CD4-positive, alpha-beta T cell treated with Interleukin-15 for 1 hour (primary cell): Measurements from ENCODE around the gene SCYGR7.

Source experiments
- DNase-seq: peaks from one replicate; pipeline ENCODE4 v3.0.0-alpha.2; 2020

The SCYGR7 gene

DNA sequence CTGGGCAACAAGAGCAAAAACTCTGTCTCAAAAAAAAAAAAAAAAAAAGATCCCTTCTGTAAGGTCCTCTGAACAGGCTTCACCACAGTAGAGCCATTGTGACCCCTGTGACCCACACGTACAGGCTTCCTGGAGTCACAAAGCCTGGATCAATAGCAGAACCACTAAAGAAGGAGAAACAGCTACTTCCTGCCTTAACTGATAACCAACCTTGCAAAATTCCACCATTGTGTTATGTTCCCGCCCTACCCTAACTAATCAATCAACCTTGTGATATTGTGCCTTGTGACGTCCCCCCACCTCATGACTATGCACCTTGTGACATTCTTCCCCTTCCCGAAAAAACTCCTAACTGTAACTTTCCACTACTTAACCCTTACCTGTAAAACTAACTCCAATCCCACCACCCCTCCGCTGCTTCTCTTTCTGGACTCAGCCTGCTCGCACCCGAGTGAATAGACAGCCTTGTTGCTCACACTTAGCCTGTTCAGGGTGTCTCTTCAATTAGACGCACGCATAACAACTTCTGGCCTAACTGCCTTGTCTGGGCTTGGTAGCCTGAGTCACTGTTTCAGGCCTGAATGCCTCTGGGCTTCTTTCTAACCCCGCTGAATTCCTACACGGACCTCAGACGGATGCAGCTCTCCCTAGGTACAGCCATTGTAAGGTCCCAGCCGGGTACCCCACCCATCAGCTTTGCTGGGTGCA is 31.4 kb downstream of the SCYGR7 start:
- DNase-seq, result no peak

DNA sequence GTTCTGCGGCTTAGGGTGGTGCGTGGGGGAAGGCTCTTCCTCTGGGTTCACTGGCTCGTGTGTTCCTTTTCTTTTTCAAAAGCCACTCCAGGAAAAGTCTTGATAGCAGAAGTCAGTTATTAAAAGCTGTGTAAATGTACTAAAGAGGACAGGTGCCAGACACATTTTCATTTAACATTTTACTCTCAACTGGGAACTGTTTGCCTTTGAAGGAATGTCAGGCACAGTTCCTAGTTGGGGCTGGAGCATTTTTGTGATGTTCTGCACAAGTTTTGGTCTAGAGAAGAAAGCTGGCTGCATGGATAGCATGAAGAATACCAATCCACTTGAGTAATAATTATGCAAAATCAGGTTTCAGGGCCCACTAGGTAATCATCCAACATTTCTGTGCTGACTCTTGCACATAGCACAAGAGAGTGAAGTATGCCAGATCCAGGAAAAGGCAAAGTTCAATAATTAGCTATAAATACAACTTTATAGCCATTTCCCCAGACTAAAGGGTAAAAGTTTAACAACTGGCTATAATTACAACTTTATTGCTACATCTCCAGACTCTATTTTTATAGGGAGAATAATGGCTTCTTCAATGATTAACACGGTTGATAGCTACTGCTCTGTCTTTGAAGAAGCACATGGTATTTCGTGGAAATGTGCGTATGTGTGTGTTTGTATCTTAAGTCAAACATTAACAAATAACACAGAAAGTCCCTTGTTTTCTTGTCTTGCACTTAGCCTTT is 33.8 kb downstream of the SCYGR7 start:
- DNase-seq, result no peak

DNA sequence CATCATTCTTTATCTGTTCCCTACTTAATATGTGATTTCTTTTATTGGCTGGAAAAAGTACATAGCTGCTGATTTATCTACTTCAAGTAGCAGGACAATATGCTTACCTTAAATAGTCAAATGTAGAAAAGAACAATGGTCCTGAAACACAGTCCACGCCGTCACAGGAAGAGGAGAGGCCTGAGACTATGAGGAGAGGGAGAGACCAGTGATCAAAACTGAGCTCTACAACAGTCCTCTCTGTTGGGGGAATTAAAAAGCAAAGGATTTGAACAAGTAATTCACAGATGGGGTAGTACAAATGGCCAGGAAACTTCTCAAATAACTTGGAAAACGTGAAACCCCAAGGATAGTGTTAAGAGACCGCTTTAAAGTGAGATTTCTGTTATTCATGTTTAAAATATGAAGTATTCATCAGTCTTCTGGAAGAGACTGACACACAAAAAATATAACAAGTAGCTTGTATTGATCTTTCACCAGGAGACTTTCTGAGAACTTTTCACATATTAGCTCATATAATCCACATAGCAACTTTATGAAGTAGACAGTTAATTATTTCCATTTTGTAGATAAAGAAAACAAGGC is 37.7 kb downstream of the SCYGR7 start:
- no peak for DNase-seq

DNA sequence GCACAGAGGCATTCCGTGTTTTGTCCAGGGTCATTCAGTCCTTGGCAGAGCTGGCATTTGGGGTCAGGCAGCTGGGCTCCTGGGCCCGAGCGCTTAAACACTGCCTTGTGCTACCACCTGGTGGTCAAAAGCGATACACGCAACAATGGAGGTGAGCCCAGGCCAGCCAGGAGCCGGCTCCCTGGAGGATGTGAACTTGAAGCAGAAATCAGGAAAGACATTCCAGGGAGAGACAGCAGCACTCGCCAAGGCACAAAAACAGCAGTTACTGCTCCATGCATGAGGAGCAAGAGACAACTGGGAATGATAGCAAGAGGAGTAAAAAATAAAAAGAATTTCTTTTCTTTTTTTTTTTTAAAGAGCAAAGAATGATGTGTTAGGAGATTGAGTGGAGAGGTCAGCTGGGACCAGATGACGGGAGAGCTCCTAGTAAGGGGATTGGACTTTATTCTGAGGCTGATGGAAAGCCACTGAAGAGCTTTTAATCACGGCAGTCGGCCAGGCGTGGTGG is 38.3 kb downstream of the SCYGR7 start:
- peak; percentile 36 for DNase-seq

DNA sequence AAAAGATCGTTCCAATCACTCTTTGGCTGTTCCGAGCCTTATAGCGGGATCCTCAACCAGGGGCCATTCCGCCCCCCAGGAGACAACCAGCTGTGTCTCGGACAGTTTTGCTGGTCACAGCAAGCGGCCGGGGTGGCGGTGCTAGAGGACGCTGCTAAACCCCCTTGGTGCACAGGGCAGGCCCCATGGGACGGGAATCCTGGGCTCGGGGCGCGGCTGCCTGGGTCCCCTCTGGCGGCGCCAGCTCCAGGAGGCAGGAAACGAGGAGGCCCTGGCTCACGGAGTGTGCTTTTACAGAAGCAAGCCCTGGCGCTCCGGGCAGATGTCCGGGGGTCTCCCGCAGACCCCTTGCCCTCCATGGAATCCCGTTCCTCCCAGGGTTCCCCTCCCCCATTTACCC is 39.7 kb downstream of the SCYGR7 start:
- DNase-seq, result no peak

DNA sequence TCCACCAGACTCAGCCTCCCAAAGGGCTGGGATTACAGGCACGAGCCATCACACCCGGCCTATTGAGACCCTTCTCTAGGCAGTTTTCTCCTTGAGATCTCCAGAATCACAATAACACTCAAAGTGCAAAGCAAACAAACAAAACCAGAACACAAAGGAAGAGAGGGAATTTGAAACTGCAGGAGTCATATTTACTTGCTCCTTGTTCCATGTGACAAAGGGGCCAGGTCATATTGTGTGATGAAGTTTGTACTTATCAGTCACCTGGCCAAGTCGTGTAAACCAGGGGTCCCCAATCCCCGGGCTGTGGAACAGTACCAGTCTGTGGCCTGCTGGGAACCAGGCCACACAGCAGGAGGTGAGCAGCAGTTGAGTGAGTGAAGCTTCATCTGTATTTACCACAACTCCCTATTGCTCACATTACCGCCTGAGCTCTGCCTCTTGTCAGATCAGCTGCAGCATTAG is 44.1 kb downstream of the SCYGR7 start:
- DNase-seq, result no peak

DNA sequence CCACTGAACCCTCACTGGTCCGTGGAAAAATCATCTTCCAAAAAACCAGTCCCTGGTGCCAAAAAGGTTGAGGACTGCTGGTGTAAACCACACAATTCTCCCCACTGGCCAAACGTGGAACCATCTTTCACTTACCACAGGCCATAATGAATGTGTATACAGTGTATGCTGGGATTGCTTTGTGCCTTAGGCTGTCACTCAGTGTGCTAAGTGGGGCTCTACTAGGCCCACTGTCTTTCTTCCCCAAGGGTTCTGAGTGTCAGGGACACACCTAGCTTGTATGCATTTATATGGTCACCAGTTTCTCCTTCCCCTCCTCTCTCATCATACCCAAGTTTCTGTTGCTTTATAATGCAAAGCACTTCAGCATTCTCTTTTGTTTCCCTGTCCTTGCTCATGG is 44.8 kb downstream of the SCYGR7 start:
- no peak for DNase-seq

DNA sequence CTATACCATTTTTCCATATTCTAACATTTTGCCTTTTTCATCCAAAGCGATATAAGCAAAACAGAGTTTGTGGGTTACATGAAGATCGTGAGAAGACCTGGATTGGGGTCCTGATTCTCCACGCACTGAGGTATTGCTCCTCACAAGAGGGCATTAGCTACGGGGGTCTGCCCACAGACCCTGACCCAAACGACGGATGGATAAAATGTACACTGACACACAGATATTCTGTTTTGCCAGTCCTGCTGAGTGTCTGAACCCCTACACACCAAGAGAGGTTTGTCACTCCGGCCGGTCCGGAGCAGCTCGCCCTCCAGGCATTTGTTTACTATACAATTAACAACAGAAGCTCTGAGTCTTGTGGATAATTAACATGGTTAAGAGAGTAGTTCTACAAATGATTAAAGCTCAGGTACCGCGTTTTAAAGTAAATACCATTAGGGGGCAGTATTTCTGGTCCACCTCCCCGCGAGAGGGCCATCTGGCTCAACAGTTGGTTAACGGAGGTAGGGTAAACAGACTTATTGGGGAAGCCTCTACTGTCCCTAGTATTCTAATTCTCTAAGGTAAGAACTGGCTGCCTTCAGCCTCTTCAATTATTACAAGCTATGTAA is 46.0 kb downstream of the SCYGR7 start:
- DNase-seq, result no peak

DNA sequence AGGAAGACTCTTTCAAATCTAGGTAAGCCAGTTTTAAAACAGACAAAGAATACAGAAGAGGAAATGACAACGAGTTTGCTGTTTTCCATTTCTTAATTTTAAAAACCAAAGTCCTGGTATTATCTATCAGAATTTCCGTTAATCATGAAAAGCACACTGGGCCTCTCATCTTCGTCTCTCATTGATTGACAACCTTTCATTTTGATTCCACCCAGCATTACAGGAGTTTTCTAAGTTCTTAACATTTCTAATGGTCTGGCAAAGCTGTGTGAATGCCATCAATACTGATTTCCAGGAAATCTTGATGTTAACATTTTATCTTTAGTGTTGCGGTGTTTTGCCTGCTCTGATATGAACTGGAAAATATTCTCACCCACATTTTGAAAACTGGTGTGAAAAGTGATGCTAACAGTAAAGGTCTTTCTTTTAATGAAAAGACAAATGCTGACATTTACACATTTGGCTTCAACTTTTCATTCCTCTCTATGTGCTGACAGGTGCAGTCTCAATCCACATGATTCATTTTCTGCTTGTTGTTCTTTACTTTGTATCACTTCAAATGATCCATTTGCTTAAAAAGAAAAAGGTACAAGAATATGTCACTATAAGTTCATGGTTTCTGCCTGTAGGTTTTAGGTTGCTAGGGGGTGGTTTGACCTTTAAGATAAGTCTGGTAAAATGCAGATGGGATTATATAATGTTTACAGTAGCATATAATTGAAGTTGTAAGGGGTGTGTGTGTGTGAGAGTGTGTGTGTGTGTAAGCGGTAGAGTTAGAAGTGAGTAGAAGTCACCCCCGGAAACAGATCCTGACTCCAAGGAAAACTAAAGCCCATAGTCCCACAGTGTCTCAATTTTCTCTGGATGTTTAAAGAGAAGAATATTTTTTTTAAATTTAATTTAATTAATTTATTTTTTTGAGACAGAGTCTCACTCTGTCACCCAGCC is 47.0 kb downstream of the SCYGR7 start:
- DNase-seq, result no peak
